ENCODE data around the gene PCDHA8. TPM values are rescaled to one million over a fixed set of nuclear protein-coding genes. Genes with fewer than 3 reads are reported as not detected.

PCDHA8 gene
- total and polyA plus RNA-seq, 2 of the 8 experiments (the other 6 are each of a cell fraction or from before 2014, with no cell fraction given): 0.14 to 0.52 TPM

- TF ChIP-seq GTF2F1 (IDR thresholded peaks at IDR 0.05; ENCODE audit: borderline replicate concordance, low read depth, low read length) (no peak), RXRA (IDR thresholded peaks at IDR 0.05; ENCODE audit: insufficient read depth, low read depth, low read length) (no peak), TEAD4 (IDR thresholded peaks at IDR 0.05; ENCODE audit: low read depth, low read length) (no peak), POLR2AphosphoS5 (IDR thresholded peaks at IDR 0.05; ENCODE audit: low read depth, low read length) (no peak)
These were observed 13.2 kb upstream of the PCDHA8 start, which contains the start of gene PCDHA6 (continued) for GRCh38 chr5:140827704-140828361.
